GM19043 (cell line): ENCODE data around the gene ITIH3.
"Not testable (repeated sequence)": the region's sequence is repeated elsewhere in the genome, so short reads cannot be mapped to it uniquely, and the experiment has no call there.

Experiments
- ATAC-seq: cut with Tn5 transposase; IDR thresholded peaks from one replicate; pipeline ENCODE4 v1.9.1; 2021; ENCODE audit warnings: low read depth; ENCODE audit not compliant: unreplicated experiment

ITIH3 gene

GRCh38 chr3:52794612-52795099 lies at the start of gene ITIH3:
ITIH3 (plus strand) TSS chr3:52794796; CDS start chr3:52794804, 8 bp downstream.
- no peak for ATAC-seq

DNA sequence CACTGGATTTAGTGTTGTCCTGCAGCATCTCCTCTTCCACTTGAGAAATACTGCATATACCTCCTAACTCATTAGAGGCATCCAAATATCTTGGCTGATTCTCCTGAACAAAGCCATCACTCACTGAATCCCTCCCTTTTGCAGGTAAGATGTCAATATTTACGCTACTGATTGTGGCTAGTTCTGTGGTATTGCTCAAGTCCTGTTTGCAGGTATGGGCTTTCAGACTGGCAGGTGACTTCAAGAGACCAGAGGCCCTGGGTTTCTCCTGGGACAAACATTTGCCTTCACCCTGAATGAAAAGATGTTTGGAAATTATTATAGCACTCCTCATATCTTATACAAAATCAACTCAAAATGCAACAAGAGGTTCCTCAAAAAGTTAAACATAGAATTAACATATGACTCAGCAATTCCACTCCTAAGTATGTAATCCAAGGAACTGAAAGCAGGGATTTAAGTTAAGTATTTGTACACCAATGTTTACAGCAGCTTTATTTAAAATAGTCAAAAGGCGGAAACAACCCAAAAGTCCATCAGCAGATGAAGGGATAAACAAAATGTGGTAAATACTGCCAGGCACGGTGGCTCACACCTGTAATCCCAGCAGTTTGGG lies 42.4 kb upstream of the ITIH3 start:
- ATAC-seq, result no peak

DNA sequence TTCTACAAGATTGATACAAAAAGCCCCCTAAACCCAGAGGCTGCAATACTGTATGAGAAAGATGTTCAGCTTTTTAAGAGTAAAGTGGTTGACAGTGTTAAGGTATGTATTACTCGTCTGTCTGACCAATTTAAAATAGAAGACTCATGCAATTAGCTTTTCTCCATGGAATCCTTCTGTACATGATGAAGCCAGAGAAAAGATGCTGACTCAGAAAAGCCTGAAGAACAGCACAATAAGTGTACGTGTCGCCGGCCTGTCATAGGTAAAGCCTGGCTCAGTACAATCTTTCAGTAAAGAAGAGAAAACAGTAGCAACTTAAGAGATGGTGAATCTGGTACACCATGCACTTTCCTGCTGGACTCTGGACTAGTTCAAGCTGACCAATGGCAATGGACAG lies 40.2 kb upstream of the ITIH3 start:
- ATAC-seq, result no peak

DNA sequence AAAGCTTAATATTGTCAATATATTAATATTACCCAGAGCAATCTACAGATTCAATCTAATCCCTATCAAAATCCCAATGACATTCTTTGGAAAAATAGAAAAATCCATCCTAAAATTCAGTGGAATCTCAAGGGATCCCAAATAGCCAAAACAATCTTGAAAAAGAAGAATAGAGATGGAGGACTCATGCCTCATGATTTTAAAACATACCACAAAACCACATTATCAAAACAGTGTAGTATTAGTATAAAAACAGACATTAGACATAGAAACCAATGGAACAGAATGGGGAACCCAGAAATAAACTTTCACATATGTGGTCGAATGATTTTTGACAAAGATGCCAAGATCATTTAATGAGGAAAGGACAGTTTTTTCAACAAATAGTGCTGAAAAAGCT lies 38.5 kb upstream of the ITIH3 start:
- no peak for ATAC-seq

- no peak for ATAC-seq
Observed at GRCh38 chr3:52763466-52763865, 31.1 kb upstream of the ITIH3 start.

GRCh38 chr3:52769786-52770455 lies 24.7 kb upstream of the ITIH3 start:
- ATAC-seq, result no peak

DNA sequence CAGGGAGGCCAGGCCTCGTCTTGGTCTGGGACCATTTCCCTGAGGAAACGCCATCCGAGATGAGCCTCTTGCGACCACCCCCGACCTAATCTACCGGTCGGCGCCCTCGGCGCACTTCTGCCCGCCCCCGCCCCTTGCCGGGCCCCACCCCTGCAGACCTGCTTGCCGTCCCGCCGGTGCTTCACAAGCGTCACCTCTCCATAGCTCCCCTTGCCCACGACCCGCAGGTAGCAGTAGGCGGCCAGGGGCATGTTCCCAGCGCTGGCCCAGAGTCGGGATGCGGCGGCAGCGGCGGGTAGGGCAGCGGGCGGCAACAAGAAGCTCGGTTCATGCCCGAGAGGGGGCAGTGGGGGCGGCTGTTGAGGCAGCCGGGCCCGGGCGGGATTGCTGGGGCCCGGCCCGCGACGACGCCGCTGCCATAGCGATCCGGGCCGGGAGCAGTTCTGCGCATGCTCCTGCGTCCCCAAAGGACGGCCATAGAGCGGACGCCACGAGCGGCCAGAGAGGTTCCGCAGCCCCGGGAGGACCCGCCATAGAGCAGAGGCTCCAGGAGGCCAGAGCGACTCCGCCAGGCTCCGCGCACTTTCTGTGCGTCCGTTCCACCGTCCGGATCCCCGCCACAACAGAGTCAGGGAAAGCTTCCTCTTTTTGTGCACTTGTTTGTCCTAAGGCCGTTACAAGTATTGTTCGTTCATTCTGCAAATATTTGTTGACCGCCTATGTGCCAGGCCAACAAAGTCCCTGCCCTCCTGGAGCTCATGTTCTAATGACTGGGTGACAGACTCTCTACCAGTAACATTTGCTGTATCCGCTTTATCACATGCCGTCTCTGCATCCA lies 23.9 kb upstream of the ITIH3 start, which contains the start of gene NEK4:
NEK4 (minus strand) TSS at position 445 of the 838 bp plus-strand sequence; CDS start at position 251, 194 bp downstream.
- peak; percentile 97 for ATAC-seq

GRCh38 chr3:52771334-52771681 lies 23.3 kb upstream of the ITIH3 start:
- no peak for ATAC-seq

DNA sequence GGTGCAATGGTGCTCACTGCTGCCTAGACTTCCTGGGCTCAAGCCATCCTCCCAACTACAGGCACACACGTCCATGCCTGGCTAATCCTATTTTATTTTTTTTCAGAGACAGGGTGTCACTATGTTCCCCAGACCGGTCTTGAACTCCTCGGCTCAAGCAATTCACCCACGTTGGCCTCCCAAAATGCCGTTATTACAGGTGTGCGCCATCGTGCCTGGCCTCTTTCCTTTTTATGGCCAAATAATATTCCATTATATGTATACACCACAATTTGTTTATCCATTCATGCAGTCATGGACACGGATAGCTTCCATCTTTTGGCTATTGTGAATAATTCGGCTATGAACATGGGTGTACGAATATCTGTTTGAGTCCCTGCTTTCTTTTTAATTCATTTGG lies 22.9 kb upstream of the ITIH3 start:
- ATAC-seq, result no peak

DNA sequence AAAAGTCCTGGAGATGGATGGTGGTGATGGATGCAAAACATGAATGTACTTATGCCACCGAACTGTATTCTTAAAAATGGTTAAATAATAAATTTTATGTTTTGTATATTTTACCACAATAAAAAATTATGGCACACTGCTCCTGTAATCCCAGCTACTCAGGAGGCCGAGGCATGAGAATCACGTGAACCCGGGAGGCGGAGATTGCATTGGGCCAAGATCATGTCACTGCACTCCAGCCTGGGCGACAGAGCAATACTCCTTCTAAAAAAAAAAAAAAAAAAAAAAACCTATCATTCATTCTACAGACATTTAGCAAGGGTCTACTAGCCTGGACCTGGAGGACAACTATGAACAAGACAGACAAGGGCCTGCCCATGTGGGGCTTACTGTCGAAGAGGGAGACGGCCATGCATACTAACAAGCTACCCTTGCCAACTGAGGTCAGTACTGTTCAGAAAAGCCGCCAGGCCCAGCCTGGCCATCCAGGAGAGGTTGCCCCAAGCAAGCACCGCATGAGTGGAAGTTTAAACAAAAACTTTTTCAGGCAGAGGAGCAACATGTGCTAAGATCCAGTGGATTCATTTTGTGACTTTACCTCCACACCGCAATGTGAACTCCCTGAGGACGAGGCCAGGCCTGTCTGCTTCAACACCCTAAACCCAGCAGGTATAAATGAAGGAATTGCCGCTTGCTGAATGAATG lies 21.1 kb upstream of the ITIH3 start:
- ATAC-seq, result no peak

GRCh38 chr3:52774066-52774713 lies 20.4 kb upstream of the ITIH3 start:
- no peak for ATAC-seq

GRCh38 chr3:52774901-52775864 lies 19.4 kb upstream of the ITIH3 start:
- no peak for ATAC-seq

- no peak for ATAC-seq
Observed at GRCh38 chr3:52775877-52776276, 18.7 kb upstream of the ITIH3 start.

GRCh38 chr3:52776486-52776885 lies 18.1 kb upstream of the ITIH3 start:
- not testable (repeated sequence) for ATAC-seq

DNA sequence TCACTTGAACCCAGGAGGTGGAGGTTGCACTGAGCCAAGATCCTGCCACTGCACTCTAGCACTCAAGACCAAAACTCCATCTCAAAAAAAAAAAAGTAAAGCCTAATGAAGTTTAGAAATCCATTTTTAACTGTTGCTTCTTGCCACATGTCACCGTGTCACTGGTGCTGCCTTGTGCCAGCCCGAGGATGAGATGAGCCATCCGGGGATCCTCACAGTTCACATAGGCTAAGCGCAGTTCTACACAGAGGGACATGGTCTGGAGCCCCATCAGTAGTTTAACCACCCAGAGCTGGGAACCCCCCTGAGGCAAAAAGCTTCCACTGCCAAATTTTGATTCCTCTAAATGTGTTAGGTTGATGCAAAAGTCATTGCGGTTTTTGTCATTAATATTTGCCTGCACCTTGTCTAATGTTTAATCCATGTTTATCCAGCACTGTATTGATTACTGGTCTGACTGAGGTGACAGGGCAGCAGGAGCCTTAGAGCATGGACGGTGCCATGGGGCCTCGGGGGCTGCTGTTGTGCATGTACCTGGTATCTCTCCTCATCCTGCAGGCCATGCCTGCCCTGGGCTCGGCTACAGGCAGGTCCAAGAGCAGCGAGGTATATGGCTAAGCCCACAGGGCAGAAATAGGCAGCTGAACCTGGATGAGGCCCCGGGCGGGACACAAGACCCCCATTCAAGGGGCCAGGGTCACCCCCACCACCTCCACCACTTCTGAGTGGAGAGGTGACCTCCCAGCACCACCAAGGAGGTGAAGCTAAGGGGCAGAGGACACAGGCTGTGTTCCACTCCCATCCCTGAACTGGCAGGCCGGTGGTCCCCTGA lies 17.3 kb upstream of the ITIH3 start, which contains the start of gene ITIH1:
ITIH1 (plus strand) TSS at position 473 of the 832 bp plus-strand sequence; CDS start at position 490, 17 bp downstream.
- ATAC-seq, result no peak

- ATAC-seq, result no peak
Observed at GRCh38 chr3:52777959-52778805, 16.4 kb upstream of the ITIH3 start.
